ENCODE measurements around the gene MPZL1. TPM values are rescaled to one million over a fixed set of nuclear protein-coding genes. Genes with fewer than 3 reads are reported as not detected.
A peak's percentile ranks its signal among the peaks of the same experiment; 100 is the strongest.
"Not testable (repeated sequence)": the region's sequence is repeated elsewhere in the genome, so short reads cannot be mapped to it uniquely, and the experiment has no call there.

MPZL1 gene
- polyA plus RNA-seq, 1 donor: 62.4 TPM

GRCh38 chr1:167815650-167816049 lies 93.9 kb downstream of the MPZL1 start:
- no peak for DNase-seq

DNA sequence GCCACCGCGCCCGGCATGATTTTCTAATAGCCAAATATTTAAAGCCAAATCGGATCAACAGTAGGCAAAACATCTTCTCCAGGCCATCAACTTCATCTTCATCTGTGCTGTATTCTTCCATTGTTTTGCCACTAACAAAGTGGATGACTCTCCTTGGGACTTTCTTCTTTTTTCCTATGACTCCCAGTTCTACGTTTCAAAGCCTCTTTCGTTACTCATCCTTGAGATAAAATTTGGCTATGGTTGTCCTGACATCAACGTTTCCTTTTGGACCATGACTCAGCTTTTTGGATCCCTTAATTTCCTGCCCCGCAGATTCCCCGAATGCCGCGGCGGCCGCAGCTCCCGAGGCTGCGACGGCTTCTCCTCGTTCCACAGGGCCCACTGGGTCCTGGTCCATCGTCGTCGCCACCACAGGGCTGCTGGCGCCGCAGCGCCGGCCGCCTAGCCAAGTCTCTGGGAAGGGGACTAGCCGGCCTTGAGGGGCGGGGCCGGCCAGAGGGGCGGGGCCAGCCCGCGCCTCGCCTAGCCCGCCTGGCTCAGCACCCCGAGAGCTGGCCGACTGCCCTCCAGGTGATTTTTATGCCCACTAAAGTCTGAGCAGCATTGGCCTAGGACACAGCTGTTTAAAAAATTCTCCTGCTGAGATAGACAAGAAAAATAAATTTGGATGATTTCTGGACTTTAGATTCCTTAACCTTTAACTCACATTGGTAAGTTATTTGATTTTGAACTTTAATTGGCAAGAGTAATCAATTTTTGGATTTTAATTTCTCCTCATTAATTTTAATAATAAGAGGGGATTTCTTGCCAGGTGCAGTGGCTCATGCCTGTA lies 98.3 kb downstream of the MPZL1 start:
- peak; percentile 54 for DNase-seq

GRCh38 chr1:167820684-167821355 lies 99.0 kb downstream of the MPZL1 start:
- DNase-seq: no peak

DNA sequence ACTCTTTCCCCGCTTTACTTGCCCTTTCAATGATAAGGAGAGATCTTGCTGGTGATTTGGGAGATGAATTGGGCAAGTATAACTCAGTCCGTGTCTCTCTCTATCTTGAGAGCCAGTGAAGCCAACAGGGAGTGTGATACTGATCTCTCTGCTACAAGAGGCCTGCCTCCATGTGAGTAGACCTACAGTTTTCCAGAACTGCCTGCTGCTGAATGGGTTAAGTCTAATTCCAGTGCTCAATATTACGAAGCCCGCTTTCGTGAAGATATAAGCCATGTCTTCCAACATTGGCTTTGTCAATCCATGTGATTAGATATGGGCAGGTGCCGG lies 99.5 kb downstream of the MPZL1 start:
- DNase-seq: no peak

DNA sequence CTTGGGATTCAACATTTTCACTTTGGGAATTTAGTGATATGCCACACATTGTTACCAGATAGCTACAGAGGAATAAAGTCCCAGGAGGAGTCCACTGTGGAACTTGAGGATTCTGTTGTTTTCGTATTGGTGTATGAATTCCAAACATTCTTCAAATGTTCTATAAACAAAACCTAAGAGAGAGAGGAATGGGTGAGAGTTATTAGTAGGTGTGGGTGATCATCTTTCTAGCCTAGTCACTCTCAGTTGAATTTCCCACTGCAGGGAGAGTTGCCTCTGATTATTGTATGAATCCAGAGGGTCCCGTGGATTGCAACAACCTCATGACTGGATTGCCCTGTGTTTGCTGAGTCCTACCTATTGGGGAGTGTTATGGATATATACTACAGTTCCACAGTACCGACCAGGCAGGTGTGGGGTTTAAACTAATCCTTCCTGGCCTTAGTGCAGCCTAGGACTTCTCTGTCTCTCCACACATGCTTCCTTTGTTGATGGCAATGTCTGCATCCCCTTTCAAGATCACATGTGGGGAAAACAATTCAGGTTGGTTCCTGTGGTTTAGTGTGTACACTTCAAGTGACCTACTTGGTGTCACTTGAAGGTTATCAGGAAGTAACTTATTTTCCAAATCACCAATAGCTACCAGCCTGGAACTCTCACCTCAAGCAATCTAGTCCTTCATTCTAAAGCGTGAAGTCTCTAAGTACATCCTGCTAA lies 100.3 kb downstream of the MPZL1 start:
- no peak for DNase-seq

- DNase-seq: no peak
Observed at GRCh38 chr1:167824163-167824794, 102.5 kb downstream of the MPZL1 start.

GRCh38 chr1:167825419-167826079 lies 103.8 kb downstream of the MPZL1 start:
- DNase-seq: no peak

- DNase-seq: no peak
Observed at GRCh38 chr1:167826127-167826526, 104.3 kb downstream of the MPZL1 start.

GRCh38 chr1:167829868-167830267 lies 108.1 kb downstream of the MPZL1 start:
- DNase-seq: no peak

- not testable (repeated sequence) for DNase-seq
Observed at GRCh38 chr1:167830668-167831067, 108.9 kb downstream of the MPZL1 start.

DNA sequence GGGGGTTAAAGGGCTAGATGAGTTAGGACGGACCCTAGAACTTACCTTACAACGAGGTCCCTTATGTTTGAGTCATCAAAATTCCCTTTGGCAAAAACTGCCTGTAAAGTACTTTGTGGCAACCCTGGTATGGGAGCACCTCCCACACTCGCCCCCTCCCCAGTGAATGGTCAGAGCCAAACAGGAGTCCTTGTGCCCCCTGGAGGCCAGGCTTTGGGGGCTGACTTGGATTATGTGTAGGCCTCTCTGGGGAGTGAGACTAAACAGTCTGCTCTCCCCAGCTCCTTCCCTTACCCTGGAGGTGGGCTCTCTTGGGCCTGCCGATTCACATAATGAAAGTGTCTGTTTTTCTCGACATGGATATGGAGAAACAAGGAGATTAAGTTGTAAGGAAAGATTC lies 110.9 kb downstream of the MPZL1 start:
- no peak for DNase-seq

- no peak for DNase-seq
Observed at GRCh38 chr1:167833904-167834303, 112.1 kb downstream of the MPZL1 start.

DNA sequence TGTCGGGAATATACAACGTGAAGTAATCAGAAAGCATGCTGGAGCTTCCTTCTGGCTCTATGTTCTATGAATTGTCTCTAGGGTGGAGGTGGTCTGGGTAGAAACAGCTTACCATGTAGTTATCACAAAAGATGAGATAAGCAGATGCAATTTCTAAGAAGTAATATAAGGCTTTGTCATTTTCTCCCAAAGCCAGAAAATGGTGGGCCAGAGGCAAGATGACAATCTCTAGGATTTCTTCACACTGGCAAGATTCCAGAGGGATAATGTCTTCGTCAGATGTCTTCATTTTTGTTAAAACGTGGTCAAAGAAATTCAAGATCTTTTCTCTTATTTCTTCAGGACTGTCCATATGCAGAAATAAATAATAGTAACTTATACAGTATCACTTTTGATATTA lies 114.4 kb downstream of the MPZL1 start:
- DNase-seq: no peak

DNA sequence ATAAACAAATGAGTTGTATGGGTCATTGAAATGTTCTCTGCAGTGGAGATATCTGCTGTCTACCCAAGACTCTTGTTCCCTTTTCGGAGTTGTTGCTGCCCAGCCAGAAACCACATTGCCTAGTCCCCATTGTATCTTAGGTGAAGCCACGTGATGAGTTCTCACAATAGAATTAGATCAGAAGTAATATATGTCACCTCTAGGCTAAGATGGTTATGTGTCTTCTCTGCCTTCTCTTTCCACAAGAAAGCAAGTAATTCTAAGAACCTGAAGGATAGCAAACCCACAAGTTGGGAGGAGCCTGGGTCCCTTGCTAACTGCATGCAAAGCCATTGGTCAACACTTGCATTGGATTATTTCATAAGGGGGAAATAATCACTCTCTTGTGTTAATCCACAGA lies 115.5 kb downstream of the MPZL1 start:
- DNase-seq: no peak

DNA sequence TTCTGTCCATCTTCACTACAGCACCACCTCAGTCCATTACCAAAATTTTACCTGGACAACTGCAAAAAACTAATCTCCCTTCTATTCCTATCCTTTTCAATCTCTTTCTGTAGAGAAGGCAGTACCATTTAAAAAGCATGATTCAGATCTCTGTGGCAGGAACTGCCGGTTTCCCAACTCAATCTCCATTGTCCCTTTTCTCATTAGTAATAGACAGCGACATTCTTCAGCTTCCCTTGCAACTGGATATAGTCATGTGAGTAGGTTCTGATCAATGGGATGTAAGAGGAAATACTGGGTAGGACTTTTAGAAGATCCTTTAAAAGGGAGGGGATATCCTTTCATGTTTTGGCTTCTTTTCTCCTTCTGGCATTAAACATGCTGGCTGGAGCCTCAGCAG lies 117.2 kb downstream of the MPZL1 start:
- no peak for DNase-seq

Other genes with a start within 250 kb of the MPZL1 start
- 0.61 TPM for gene CD247, start 203.5 kb upstream of the MPZL1 start, polyA plus RNA-seq (ENCODE audit: insufficient read length)
- 28.6 TPM for gene CREG1, start 168.2 kb upstream of the MPZL1 start, polyA plus RNA-seq (ENCODE audit: insufficient read length)
- 60.8 TPM for gene RCSD1, start 91.8 kb upstream of the MPZL1 start, polyA plus RNA-seq (ENCODE audit: insufficient read length)
- 0.17 TPM for gene ADCY10, start 192.2 kb downstream of the MPZL1 start, polyA plus RNA-seq (ENCODE audit: insufficient read length)
- gene DCAF6, start 214.7 kb downstream of the MPZL1 start, polyA plus RNA-seq (ENCODE audit: insufficient read length): 134 TPM
- 61.0 TPM for gene MPC2, start 215.1 kb downstream of the MPZL1 start, polyA plus RNA-seq (ENCODE audit: insufficient read length)

All from hindlimb muscle (tissue), 1 donor.